LoVo (cell line): ENCODE results near the gene ADGRL3.

Source experiments
- DNase-seq: peaks from one replicate; pipeline ENCODE4 v3.0.0-alpha.2; 2016; ENCODE audit warnings: low spot score

Gene ADGRL3

GRCh38 chr4:61277785-61278760 lies 77.9 kb downstream of the ADGRL3 start:
- no peak for DNase-seq

GRCh38 chr4:61292322-61292721 lies 92.2 kb downstream of the ADGRL3 start:
- DNase-seq = no peak

GRCh38 chr4:61293707-61294400 lies 93.7 kb downstream of the ADGRL3 start:
- no peak for DNase-seq

DNA sequence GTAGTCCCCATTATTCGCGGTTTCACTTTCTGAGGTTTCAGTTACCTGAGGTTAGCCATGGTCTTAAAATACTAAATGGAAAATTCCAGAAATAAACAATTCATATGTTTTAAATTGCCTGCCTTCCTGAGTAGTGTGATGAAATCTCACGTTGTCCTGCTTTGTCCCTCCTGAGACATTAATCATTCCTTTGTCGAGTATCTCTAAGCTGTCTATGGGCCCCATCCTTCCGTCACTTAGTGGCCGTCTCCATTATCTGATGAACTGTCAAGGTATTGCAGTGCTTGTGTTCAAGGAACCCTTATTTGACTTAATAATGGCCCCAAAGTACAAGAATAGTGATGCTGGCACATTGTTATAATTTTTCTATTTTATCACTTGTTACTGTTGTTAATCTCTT lies 94.8 kb downstream of the ADGRL3 start:
- DNase-seq = no peak

- no peak for DNase-seq
Measured at GRCh38 chr4:61296144-61296543, 96.0 kb downstream of the ADGRL3 start.

DNA sequence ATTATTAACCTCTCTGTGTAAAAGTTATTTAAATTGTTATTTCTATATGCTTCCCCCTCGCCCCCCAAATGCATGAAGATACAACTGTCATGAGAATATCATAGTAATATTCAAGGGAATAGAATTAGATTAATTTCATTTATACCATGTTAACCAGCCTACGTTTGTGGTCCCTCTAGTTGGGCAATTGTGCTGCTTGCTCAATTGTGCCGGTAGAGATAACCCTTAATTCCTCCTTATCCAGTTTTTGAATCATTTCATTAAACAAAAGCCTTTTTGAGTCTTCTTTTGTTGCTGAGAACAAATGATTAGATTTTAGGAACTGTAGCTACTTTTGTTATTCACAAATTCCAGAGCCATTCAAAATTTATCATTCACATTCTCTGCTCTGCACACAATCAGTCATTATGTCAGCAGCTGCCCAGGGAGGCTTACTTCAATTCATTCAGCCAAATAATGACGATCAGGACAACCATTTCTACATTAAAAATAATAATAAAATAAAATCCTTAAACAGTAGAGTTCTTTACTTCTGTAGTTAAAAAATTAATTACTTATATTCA lies 98.1 kb downstream of the ADGRL3 start:
- no peak for DNase-seq

- no peak for DNase-seq
Measured at GRCh38 chr4:61299316-61299715, 99.2 kb downstream of the ADGRL3 start.

DNA sequence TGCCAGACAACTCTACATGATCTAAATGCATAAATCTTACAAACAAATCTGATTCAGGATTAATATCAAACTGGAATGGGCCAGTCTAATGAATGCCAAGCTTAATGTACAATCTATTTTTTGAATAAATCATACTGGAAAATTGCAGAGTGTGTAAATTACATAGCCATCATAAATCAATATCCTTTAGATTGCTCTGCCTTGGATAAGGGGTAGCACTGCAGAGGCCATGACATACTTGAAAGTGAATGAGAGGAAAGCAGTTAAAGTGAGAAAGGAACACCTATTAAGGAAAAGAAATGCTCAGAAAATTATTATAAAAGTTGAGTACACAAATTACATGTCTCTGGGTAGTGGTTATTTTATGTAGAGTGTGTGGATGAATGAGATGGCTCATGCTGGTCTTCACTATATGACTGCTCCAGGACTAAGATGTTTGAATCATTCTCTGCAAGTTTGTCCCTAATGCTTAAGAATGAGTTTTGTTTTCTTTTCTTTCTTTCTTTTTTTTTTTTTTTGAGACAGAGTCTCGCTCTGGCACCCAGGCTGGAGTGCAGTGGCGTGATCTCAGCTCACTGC lies 100.2 kb downstream of the ADGRL3 start:
- DNase-seq = no peak

DNA sequence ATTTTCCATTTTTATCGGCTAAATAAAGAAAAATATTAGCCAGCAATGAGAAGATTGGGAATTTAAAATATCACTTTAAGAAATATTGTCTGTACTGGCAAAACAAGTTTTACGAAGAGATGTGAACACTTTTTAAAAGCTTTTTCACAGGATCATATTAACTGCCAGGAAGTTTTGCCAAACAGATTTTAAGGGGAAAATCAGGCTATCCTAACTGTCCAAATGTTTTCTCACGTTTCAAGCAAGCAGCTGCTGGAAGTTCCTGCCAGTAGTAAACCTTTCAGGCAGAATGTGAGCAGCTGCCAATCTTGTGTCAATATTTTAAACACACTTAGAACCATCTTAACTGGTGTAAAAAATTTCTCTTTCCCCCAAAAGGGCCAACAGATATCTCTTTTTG lies 101.1 kb downstream of the ADGRL3 start:
- DNase-seq = no peak

DNA sequence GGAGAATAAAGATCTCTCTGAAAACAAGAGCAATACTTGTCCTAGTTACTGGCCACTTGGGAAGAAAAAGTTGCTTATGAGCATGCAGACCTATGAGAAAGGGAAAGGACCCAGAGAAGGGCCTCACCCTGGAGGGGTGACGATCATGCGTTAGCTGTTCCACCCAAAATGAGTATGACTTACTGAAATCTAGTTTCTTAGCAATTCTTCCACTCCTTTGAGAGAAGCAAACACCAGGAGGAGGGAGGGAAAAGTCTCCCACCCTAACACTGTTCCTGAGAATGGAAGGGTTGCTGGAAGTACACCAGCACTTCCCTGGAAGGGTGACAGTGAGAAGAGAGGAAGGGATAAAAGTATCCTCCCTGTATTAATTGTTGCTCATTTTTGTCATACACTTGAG lies 107.9 kb downstream of the ADGRL3 start:
- DNase-seq = no peak

- DNase-seq = no peak
Measured at GRCh38 chr4:61309616-61310015, 109.5 kb downstream of the ADGRL3 start.

GRCh38 chr4:61312526-61312925 lies 112.4 kb downstream of the ADGRL3 start:
- no peak for DNase-seq

GRCh38 chr4:61318431-61318830 lies 118.3 kb downstream of the ADGRL3 start:
- no peak for DNase-seq

DNA sequence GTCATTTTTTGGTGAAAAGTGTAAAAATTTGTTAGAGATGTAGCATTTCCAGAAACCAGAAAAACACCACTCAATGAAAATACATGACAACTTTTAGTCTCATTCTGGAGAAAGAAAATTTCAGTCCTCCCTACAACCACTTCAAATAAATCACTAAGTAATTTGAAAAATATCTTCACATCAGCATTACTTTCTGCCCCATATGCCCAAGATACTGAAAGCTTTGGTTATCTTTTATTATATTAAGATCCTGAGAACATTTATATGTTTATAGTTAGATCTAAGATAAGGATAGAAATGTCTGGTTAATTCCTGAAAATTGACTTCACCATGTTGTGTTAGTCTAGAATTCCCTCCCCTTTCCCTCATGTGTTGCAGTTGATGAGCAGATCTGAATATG lies 119.0 kb downstream of the ADGRL3 start:
- DNase-seq = no peak

GRCh38 chr4:61320154-61320553 lies 120.0 kb downstream of the ADGRL3 start:
- DNase-seq = no peak

DNA sequence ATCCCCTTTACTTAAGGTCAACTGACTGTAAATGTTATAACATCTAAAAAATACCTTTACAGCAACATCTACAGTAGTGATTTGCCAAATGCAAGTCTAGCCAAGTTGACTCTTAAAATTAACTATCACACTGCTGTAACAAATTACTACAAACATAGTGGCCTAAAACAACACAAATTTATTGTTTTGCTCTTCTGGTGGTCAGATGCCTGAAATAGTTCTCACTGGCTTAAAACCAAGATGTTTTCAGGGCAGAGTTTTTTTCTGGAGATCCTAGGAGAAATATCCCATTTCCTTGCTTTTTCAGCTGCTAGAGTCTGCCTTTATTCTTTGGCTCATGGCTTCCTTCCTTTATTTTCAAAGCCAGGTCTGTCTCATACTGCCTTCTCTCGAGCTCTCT lies 120.5 kb downstream of the ADGRL3 start:
- DNase-seq = no peak

- no peak for DNase-seq
Measured at GRCh38 chr4:61332693-61333092, 132.6 kb downstream of the ADGRL3 start.

GRCh38 chr4:61333490-61333889 lies 133.4 kb downstream of the ADGRL3 start:
- no peak for DNase-seq

DNA sequence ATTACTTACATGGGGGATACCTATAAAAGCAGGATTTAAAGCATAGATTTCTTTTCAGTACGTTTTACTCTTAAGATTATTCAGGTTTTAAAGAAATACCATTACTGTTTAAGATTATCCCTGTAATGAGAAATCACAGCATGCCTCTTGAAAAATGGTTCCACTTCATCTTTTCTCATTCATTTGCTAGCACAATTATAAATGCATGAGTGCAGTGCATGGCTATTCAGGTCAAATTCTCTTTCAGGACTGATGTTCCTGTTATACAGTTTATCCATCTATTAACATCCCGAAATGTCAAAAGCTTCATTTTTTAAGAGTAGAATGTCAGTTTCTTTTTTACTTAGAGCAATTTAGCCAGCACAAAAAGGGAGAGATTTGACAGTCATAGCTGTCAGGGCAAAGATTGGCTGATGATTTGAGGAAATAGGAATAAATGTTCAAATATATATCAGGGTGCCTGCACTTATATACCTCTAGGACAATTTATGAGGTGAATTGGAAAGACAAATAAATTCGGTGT lies 135.2 kb downstream of the ADGRL3 start:
- DNase-seq = no peak

DNA sequence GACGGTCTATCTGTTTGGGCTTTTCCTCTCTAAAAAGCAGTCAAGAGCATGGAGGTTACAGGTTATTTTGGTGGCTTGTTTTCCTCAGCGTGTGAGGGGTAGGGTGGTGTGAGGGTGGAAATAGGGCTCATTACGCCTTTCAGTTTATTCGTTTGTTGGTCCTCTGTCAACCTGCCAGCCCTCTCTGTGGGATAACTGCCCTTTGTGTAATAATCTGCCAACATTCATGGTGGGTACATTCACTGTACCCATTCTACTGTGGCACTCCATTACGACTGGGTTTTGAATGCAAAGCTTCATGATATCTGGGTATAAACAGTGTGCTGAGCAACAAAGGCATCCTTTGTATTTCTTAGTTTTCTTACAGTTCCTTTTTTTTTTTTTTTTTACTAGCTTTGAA lies 136.4 kb downstream of the ADGRL3 start:
- no peak for DNase-seq

GRCh38 chr4:61336916-61337315 lies 136.8 kb downstream of the ADGRL3 start:
- no peak for DNase-seq

DNA sequence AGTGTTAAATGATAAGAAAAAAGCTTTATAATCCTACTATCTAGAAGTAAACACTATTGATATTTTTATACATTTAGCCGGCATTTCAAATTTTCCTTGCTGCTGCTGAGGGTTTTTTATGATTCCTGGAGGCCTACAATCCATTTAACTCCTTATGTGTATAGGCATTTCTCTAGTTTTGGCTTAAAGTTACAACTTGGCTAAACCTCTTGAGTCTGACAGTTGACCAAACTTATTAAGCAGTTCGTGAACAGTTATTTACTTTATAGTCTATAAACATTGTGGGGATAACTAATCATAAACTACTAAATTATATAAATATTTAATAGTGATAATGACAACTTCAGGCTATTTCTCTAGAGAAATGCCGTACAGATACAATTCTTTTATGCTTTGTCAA lies 141.9 kb downstream of the ADGRL3 start:
- DNase-seq = no peak
